HAP-1 (cell line): ENCODE measurements around the gene CD55.

Source experiments
- DNase-seq, 2 experiments: peaks; one replicate each; pipeline ENCODE4 v3.0.0-alpha.2; 2016 to 2020; ENCODE audit warnings: low spot score in 2 of 2
- H3K27me3 ChIP-seq: fragments of 250-450 bp; sonication (Bioruptor Pico); 2 replicates; pipeline ENCODE4 v1.5.1; 2020; ENCODE audit warnings: low read depth, mild to moderate bottlenecking, moderate library complexity
- H3K36me3 ChIP-seq: fragments of 250-450 bp; sonication (Bioruptor Pico); replicated peaks from 2 replicates; pipeline ENCODE4 v1.5.1; 2020; ENCODE audit warnings: mild to moderate bottlenecking
- H3K4me1 ChIP-seq: fragments of 250-450 bp; sonication (Bioruptor Pico); 2 replicates; pipeline ENCODE4 v1.5.1; 2020; ENCODE audit warnings: mild to moderate bottlenecking
- H3K4me3 ChIP-seq: fragments of 250-450 bp; sonication (Bioruptor Pico); 2 replicates; pipeline ENCODE4 v1.5.1; 2020; ENCODE audit warnings: mild to moderate bottlenecking, moderate library complexity
- H3K9me3 ChIP-seq: fragments of 250-450 bp; sonication (Bioruptor Pico); 2 replicates; pipeline ENCODE4 v1.5.1; 2020; ENCODE audit warnings: mild to moderate bottlenecking, moderate library complexity
- in situ Hi-C: fragments of 300-500 bp; cut with MboI; formaldehyde crosslinking; loops from 3 replicates; pipeline ENCODE4 v1.14.3; 2020; ENCODE audit warnings: low sequenced_read_pairs, inconsistent platforms, mixed read lengths

The CD55 gene

DNA sequence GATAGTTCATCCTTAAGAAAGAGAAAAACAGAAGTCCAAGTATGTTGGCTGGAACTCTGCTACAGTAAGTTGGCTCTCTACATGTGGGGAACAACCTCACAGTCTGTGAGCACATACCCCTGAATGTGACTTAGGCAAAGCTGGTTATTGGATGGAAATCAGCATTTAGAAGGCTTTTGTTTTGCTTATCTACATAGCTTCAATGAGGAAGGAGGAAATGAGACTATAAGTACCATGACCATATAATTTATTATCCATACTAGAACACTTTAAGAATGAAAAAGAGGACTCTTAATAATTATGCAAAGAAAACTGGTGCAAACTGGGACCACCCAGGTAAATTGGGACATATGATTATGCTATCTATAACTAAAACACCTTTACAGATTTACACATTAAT, 31.7 kb upstream of the CD55 start:
- peaks cover 12% of the 10 kb centered on the region; the same call in 1 of the 2 replicates for H3K9me3 ChIP-seq
- H3K4me3 ChIP-seq = no peak overlapping the region
- in situ Hi-C loops = no loop called here
- no peaks in the 10 kb centered on the region; the same call in 1 of the 2 replicates for H3K36me3 ChIP-seq
- no peaks in the 10 kb centered on the region for H3K27me3 ChIP-seq
- DNase-seq = no peak
- peaks cover 27% of the 10 kb centered on the region for H3K4me1 ChIP-seq

DNA sequence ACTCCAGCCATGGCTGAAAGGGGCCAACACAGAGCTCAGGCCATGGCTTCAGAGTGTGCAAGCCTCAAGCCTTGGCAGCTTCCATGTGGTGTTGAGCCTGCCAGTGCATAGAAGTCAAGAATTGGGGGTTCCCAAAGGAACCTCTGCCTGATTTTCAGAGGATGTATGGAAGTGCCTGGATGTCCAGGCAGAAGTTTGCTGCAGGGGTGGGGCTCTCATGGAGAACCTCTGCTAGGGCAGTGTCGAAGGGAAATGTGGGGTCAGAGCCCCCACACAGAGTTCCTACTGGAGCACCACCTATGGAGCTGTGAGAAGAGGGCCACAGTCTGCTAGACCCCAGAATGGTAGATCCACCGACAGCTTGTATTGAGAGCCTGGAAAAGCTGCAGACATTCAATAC, 29.8 kb upstream of the CD55 start:
- peaks cover 12% of the 10 kb centered on the region; the same call in 1 of the 2 replicates for H3K9me3 ChIP-seq
- in situ Hi-C loops = no loop called here
- DNase-seq = no peak
- H3K4me3 ChIP-seq = no peak overlapping the region
- H3K27me3 ChIP-seq = no peaks in the 10 kb centered on the region
- peaks cover 22% of the 10 kb centered on the region for H3K4me1 ChIP-seq
- no peaks in the 10 kb centered on the region for H3K36me3 ChIP-seq

DNA sequence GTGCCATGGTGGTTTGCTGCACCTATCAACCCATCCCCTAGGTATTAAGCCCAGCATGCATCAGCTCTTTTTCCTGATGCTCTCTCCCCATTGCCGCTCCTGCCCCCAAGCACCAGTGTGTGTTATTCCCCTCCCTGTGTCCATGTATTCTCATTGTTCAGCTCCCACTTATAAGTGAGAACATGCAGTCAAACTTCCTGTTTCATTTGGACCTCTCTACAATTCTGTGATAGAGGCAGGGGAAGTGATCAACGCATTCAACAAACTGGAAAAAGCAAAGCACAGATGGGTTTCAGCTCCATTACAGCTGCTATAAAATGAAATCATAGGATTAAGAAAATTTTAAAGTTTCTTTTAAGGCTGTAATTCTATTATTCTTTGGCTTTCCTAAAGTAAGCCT, 23.3 kb upstream of the CD55 start:
- peaks cover 27% of the 10 kb centered on the region for H3K4me1 ChIP-seq
- DNase-seq = no peak
- no peaks in the 10 kb centered on the region for H3K36me3 ChIP-seq
- H3K27me3 ChIP-seq = no peaks in the 10 kb centered on the region
- no peak overlapping the region for H3K4me3 ChIP-seq
- no peaks in the 10 kb centered on the region for H3K9me3 ChIP-seq
- in situ Hi-C loops = no loop called here

DNA sequence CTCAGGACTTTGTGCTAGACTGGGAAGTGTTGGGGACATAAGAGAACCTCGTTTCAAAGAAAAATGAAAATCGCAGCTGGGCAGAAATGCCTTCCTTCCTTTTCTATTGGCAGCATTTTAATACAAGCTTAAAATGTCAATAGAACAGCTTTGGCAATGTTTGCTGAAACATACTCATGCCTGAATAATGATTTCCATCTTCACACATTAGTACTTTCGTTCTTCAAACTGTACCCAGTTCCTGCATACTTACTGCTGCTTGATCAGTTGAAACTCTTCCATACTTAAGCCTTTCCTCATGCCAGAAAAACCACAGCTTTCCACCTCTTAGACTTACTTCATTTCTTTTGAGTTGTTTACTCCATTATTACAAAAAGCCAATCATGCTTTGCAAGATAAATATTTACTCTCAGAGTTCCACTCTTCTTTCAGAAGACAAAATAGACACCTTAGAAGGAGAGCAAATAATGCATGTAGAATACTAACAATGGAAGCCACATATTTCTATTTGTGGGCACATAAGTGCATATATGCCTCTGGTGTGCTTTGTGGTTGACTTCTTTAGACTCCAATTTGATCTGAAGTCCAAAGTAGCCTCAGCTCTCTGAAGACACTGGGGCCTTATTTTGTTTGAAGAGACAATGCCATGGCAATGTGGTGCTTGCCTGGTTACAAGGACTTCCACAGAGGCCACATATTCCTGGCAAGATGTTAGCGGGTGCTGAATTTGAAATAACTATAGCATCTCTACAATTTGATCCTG, 22.7 kb upstream of the CD55 start:
- no peak overlapping the region for H3K4me3 ChIP-seq
- in situ Hi-C loops = no loop called here
- DNase-seq = no peak
- no peaks in the 10 kb centered on the region for H3K27me3 ChIP-seq
- H3K4me1 ChIP-seq = peaks cover 27% of the 10 kb centered on the region
- H3K9me3 ChIP-seq = no peaks in the 10 kb centered on the region
- no peaks in the 10 kb centered on the region for H3K36me3 ChIP-seq

DNA sequence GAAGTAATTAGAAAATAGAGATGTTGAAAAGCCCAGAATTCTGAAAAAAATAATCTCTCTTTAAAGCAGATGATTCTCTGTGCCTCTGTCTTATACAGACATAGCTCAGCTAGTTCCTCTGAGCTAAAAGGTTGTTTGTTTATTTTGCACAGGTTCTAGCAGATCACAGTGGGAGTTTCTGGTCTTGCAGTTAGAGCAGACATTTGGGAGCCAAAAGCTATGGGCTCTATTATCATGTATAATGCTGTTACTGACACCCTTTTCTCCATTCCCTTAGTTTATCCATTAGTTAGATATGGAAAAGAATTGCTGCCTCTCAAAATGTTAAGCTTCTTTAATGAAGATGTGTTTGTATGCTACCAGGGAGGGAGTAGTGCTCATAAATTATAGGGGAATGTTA, 20.5 kb upstream of the CD55 start:
- in situ Hi-C loops = no loop called here
- Histone ChIP-seq H3K4me3 (no peak overlapping the region), H3K27me3 (no peaks in the 10 kb centered on the region), H3K4me1 (peaks cover 44% of the 10 kb centered on the region), H3K36me3 (no peaks in the 10 kb centered on the region), H3K9me3 (no peaks in the 10 kb centered on the region)
- DNase-seq = peak in 1 of 2 experiments; percentile 79

DNA sequence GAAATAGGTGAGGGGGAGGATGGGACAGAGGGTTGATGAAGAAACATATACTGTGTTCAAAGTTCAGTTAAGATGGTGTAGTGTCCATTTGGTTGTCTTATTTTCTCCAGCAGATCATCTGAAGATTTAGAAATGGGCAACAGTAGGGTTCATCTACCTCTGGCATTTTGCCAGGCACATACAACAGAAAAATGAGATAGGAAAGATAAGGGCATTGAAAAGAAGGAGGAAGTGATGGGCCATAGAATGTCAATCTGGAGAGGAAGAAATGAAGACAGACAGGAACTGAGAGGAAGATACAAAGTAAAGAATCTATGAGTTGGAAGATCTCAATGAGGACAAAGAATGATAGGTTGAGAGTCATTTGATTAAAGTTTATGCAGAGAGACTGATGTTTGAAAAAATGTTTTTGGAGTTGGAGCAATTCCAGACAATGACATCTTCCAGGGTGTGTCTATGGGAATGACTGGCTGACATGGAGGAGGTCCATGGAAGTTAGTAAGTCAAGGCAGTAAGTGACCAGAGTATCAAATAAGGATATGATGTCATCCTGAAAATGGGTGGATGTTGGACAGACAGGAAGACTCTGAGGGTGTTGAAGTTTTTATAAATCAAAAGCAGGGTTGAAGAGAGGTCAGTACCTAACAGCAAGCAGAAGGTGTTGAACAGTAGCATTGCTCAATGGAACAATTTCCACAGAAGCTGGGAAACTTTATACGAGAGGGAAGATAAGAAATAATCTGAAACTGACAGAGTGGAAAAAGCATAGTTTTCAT, 18.7 kb upstream of the CD55 start:
- Histone ChIP-seq H3K4me3 (no peak overlapping the region), H3K27me3 (no peaks in the 10 kb centered on the region), H3K4me1 (peaks cover 53% of the 10 kb centered on the region), H3K36me3 (no peaks in the 10 kb centered on the region), H3K9me3 (no peaks in the 10 kb centered on the region)
- in situ Hi-C loops = no loop called here
- DNase-seq = no peak

DNA sequence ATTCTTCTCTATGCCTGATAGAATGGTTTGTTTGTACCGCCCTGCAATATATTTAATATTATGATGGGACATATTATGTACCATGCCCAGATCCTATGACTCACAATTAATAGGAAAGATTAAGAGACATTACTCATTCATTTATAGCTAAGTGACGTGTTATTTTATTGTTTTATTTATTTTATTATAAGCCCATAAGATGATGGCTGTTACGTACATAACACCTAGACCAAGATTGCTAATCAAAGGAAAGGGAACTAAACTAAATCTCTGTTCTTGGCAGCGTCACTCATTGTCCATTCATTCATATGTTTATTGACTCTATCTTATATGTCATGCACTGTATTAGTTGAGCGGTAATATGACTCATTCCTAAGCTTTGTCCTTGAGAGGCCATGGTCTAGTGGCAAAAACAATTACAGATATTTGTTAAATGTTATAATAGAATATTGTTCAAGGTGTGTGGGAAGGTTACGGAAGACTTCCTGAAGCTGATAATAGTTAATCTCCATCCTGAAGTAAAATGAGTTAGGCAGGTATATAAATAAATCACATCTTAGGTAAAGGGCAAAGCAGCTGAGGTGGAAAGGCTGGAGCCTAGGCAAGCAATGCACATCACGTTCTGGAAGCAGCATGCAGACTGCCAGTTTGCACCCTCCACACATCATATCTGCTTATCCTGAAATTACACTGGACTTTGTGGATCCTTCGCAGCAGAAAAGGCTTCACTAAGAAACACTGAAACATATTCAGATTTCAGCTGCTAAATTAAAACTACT, 16.6 kb upstream of the CD55 start:
- in situ Hi-C loops = no loop called here
- Histone ChIP-seq H3K4me1 (peaks cover 57% of the 10 kb centered on the region), H3K27me3 (no peaks in the 10 kb centered on the region), H3K36me3 (no peaks in the 10 kb centered on the region), H3K9me3 (no peaks in the 10 kb centered on the region), H3K4me3 (no peak overlapping the region)
- DNase-seq = peak; percentile 19 to 70

DNA sequence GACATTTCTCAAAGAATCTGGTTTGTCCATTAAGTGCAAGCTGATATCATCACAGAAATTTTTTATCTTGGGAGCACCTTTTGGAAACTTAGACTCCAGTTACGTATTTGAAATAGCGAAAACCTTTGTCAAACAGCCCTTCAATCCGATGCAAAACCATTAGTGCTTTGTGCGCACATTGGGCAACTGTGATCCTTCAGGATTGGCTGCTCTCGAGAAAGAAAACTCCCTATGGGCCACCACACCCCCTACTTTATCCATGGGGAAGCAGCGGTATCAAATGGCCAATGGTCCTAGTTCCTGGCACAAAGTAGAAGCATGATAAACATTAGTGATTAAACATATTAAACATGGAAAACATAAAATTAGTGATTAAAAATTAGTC, 16.0 kb upstream of the CD55 start:
- Histone ChIP-seq H3K4me3 (no peak overlapping the region), H3K4me1 (peaks cover 56% of the 10 kb centered on the region), H3K36me3 (no peaks in the 10 kb centered on the region), H3K9me3 (no peaks in the 10 kb centered on the region), H3K27me3 (no peaks in the 10 kb centered on the region)
- in situ Hi-C loops = no loop called here
- DNase-seq = no peak

DNA sequence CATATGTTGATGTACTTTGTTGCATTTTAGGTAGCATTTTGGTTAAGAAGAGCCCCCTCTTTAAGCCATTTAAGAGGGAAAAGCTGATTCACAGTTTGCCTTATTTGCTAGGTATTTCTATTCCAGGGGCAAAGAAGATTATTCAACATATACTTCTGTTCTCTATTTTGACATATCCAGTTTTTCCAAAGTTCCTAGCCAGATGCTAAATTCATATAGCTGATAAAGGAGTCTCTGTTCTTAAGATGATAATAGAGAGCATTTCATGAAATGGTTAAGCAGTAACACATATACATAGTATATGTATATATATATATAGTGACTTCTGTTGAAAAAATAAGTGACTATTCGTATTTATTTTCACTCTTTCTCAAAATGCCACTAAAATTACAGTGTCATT, 15.5 kb upstream of the CD55 start:
- Histone ChIP-seq H3K36me3 (no peaks in the 10 kb centered on the region), H3K4me1 (peaks cover 52% of the 10 kb centered on the region), H3K4me3 (no peak overlapping the region), H3K27me3 (no peaks in the 10 kb centered on the region), H3K9me3 (no peaks in the 10 kb centered on the region)
- DNase-seq = no peak
- in situ Hi-C loops = no loop called here

DNA sequence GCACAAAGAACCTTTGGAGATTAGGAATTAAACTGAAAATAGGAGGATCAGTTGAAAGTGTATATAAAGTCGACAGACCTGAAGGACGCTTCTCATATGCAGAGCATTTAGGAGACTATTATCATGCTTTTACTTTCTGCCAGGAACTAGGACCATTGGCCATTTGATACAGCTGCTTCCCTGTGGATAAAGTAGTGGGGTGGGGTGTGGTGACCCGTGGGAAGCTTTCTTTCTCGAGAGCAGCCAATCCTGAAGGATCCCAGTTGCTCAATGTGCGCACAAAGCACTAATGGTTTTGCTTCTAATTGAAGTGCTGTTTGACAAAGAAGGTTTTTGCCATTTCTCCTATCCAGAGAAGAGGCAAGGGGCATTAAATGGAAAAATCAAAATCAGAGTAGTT, 14.9 kb upstream of the CD55 start:
- H3K36me3 ChIP-seq = no peaks in the 10 kb centered on the region
- in situ Hi-C loops = no loop called here
- no peak overlapping the region for H3K4me3 ChIP-seq
- no peaks in the 10 kb centered on the region for H3K9me3 ChIP-seq
- peak in 1 of 2 experiments; percentile 34 for DNase-seq
- H3K4me1 ChIP-seq = peaks cover 50% of the 10 kb centered on the region
- H3K27me3 ChIP-seq = no peaks in the 10 kb centered on the region

DNA sequence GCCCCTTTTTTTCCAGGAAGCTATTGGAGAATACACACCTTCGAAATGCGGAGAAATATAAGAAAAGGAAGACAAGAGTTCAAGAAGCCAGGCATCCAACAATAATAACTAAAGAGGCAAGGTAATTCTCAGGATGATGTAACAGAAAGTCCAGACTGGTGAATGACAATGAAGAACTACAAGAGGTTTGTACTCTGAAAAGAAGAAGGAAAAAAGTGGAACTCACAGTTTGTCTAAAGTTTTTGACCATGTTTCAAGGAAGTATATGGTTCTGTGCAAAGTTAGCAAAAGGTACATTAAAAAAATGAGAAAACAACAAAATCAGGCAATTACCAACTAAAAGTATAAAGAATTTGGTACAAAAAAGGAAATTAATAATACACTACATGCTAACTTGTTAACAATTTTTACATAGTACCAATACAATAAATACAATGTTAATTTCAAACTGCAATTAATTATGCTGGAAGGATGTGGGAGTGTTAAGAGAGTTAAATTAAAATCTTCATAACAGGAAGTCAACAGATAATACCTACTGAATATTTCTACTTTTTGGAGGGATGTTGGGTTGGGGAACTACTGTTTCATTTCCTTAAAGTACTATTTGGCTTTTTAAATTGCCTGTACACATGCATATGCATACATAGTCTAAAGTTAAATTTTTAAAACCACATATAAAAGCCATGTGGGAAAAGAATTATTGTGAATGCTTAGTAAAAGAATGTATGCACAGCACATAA, 12.9 kb upstream of the CD55 start:
- Histone ChIP-seq H3K4me1 (peaks cover 47% of the 10 kb centered on the region), H3K36me3 (no peaks in the 10 kb centered on the region), H3K9me3 (no peaks in the 10 kb centered on the region), H3K27me3 (no peaks in the 10 kb centered on the region), H3K4me3 (no peak overlapping the region)
- in situ Hi-C loops = no loop called here
- no peak for DNase-seq

DNA sequence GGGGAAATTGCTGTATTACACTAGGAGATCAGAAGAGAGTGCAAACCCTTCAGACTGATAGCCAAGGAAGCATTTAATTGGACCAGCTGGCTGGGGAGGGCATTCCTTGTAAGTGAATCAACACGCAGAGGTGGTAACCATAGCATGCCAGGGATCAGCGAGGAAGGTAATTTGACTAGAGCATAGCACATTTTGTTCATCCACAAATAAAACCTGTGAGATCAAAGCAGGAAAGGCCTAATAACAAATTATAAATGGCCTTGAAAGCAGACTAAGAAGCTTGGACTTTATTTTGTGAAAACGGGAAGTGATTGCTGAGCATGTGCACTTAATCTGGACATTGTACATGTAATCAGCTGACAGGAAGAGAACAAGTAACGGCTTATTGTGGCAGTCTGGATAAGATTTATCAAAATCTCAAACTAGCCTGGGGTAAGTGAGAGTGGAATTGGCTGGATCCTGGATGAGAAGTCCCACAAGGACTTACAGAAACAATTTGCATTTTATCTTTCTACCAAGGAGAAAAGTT, 11.7 kb upstream of the CD55 start:
- DNase-seq = peak in 1 of 2 experiments; percentile 20
- no peaks in the 10 kb centered on the region for H3K36me3 ChIP-seq
- in situ Hi-C loops = no loop called here
- H3K4me1 ChIP-seq = peaks cover 42% of the 10 kb centered on the region
- no peak overlapping the region for H3K4me3 ChIP-seq
- H3K27me3 ChIP-seq = no peaks in the 10 kb centered on the region
- no peaks in the 10 kb centered on the region for H3K9me3 ChIP-seq

DNA sequence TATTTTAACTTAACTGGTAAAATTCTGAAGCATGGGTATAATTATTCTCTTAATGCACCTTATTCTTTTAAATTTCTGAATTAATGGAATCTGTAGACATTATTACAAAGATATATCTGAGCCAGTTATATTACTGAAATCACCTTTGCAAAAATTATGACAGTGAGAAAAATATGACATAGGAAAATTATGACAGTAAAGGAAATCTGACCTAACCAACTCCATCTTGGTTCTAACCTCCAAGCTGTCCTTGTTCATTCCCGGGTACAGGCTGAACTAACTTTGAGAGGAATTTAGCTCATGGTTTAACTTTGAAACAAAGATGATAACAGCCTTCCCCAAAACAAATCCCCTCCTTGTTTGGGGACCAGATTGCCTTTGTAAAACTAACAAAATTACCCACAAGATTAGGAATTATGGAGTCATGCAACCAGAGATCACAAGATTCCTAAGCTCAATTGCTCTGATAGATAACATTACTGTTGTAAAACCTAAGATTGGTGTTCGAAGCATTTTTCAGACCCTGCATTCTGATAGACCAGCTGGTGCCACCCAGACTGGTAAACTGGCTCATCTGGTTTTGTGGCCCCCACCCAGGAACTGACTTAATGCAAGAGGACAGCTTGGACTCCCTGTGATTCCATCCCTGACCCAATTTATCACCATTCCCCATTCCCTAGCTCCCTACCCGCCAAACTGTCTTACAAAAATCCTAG, 9.4 kb upstream of the CD55 start:
- H3K4me1 ChIP-seq = peaks cover 22% of the 10 kb centered on the region
- H3K36me3 ChIP-seq = no peaks in the 10 kb centered on the region
- DNase-seq = no peak
- no peaks in the 10 kb centered on the region for H3K27me3 ChIP-seq
- in situ Hi-C loops = no loop called here
- H3K4me3 ChIP-seq = no peak overlapping the region
- H3K9me3 ChIP-seq = no peaks in the 10 kb centered on the region
